Peyer's patch (tissue), 4 donors: Measurements from ENCODE around the gene PEX5L.

Experiments used
- CTCF ChIP-seq, 6 experiments: fragments of 450-650 bp in 4 of 6; fragments of 200-600 bp in 2 of 6; sonication (generic) in 1 of 6; IDR thresholded peaks; one replicate each; pipeline ENCODE4 v1.5.1; 2017 to 2019; ENCODE audit warnings: antibody characterized with exemption in 6 of 6, mild to moderate bottlenecking in 3 of 6, moderate library complexity in 1 of 6
- POLR2A ChIP-seq, 2 donors: fragments of 450-650 bp; IDR thresholded peaks; one replicate each; pipeline ENCODE4 v1.5.1; 2017; ENCODE audit warnings: antibody characterized with exemption in 2 of 2, mild to moderate bottlenecking in 2 of 2, moderate library complexity in 2 of 2

GRCh38 chr3:179933914-179934313, 102.8 kb downstream of the PEX5L start:
- no peak for TF ChIP-seq POLR2A (IDR thresholded peaks at IDR 0.05)
- TF ChIP-seq CTCF (IDR thresholded peaks at IDR 0.05): no peak
